MV-4-11 (cell line): ENCODE results near the gene TRAF3.

Source experiments
- DNase-seq: peaks from one replicate; lab custom pipeline; 2025; lab: John Stamatoyannopoulos, UW

The TRAF3 gene

DNA sequence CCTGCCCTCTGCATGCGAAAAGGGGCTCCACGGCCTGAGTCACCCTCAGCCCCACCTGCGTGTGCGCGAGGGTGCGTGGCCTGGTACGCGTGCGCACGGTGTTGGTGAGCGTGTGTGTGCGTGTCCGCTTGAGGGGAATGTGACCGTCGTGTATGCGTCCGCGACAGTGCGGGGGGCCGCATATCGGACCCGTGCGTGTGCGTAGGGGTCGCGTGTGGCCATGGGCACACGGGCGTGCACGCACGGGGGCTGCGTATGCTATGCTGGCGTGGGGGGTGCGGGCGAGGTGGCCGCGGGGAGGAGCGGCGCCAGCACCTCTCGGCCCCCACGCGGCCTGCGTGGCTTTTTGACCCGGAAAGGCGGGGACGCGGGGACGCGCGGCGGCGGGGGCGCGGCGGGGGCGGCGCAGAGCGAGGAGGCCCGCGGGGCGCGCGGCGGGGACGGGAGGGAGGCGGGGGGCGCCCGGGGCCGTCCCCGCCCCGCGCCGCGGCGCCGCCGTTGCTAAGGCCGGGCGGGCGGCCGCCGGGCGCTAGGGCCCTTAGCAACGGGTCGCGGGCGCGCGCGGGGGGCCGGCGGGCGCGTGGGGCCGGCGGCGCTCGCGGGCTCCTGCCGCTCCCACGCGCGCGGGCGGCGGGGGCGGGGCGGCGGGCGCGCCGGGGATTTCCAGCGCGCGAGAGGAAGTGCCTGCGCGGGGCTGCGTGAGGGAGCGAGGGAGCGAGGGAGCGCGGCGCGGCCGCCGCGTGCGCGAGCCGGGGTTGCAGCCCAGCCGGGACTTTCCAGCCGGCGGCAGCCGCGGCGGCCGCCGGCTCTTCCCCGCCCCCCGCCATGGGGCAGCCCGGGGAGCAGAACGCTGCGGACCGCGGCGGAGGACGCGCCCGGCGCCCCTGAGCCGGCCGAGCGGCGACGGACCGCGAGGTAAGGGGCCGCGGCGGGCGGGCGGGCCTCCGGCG lies at the start of gene TRAF3:
TRAF3 (plus strand) TSS at position 689 of the 950 bp plus-strand sequence. CDS start 92,753 bp downstream, outside the sequence.
- peak; percentile 36 for DNase-seq

DNA sequence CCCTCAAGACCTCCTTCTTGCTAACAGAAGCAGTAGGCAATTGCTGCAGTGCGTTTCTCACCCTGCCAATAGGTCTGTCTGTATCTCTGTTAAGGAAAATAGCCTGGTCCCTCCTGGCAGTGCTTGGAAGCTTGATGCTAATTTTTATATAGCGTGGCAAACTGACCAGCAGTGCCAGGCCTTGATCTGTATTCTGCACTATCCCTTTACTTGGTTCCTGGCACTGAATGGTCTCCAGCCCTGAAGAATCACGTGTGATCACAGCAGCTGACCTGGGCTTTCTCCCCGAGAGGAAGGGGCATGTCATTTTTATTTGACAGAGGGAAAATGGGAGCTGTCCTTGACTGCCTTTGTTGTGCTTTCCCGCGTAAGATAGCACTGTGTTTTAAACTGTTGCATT lies 48.7 kb upstream of the TRAF3 start:
- no peak for DNase-seq

DNA sequence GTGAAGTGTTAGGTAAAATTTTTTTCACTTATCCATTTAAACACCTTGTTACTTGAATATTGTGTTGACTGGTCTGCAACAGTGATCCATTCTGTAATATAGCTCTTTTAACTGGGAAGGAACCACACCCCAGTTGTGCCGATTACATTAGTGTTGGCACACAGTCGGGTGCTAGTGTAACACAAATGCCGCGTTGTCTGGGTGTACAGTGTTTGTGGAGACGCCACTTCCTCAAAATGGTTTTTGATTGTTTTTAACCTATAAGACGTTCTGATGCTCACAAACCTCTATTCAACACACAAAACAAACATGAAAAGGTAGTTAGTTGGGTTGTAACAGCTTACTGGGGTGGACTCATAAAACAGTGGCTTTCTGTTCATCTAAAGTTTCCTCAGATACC lies 48.0 kb upstream of the TRAF3 start:
- peak; percentile 25 for DNase-seq

- DNase-seq, result no peak
Measured at GRCh38 chr14:102729825-102730224, 47.4 kb upstream of the TRAF3 start.

DNA sequence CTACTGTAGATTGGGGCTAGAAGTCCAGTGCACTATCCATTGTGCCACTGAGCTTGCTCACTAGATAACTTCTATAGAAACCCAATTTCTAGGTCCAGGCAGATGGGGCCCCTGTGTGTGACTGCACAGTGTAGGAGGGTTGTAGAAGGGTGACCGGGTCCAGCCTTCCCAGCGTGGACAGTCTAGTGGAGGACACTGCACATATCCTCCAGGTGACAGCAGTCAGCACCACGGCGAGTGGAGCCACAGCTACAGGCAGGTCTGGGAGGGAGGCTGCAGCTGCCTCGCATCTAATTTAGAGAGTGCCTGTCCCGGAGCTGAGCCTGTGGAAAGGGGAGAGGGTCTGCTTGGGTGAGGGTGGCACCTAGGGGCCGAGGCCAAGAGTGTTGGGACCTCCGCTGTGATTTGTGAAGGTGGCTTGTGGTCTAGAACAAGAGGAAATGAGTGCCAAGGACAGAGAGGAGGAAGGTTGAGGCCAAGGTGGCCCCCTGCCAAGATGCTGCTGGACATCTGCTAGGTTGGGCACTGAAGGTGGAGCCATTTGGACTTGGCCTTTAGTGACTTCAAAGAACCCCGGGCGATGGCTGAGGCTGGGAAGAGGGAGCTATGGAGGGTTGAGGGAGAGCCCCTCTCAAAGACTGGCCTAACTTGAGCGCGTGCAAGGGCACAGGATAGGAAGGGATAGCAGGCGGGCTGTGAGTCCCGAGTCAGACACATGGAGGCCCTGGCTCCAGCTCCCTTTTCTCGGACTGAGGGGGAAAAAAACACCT lies 46.0 kb upstream of the TRAF3 start:
- no peak for DNase-seq

- DNase-seq, result no peak
Measured at GRCh38 chr14:102731871-102732800, 45.1 kb upstream of the TRAF3 start.

DNA sequence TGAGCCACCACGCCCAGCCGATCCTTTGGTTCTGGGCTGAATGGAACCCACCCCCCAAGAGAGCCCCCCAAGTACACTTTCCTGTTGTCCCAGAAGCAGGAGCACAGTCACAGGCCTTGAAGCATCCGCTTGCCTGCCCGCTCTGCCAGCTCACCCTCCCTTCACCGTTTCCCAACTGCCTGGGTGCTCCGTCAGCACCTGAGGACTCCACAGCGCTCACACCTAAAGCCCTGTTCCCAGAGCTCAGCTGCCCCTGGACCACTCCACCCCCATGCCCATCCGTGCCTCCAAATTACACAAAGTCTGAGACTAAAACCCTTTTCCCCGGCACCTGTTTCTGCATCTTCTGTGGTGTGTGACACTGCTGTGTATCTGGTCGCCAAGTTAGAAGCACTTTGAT lies 44.3 kb upstream of the TRAF3 start:
- no peak for DNase-seq

DNA sequence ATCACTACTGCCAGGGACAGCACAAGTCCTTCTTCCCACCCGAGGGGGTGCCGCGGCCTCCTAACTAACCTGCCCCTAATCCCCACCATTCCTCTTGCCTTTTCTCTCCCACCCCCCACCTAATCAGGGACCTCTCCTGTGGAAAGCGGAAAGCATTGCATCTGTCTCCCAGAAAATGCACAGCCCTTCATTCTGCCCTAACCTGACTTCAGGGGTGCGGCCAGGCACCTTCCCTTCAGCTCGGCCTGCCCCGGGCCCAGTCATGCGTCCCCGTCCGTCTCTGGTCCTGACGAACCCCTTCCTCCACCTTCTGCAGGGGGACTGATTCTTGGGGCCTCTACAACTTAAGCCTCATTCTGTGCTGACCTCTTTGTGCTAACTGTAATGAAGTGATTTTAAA lies 43.9 kb upstream of the TRAF3 start:
- DNase-seq, result no peak

- no peak for DNase-seq
Measured at GRCh38 chr14:102734436-102734835, 42.8 kb upstream of the TRAF3 start.

- DNase-seq, result no peak
Measured at GRCh38 chr14:102736956-102737355, 40.3 kb upstream of the TRAF3 start.

- no peak for DNase-seq
Measured at GRCh38 chr14:102737402-102738372, 39.6 kb upstream of the TRAF3 start.

DNA sequence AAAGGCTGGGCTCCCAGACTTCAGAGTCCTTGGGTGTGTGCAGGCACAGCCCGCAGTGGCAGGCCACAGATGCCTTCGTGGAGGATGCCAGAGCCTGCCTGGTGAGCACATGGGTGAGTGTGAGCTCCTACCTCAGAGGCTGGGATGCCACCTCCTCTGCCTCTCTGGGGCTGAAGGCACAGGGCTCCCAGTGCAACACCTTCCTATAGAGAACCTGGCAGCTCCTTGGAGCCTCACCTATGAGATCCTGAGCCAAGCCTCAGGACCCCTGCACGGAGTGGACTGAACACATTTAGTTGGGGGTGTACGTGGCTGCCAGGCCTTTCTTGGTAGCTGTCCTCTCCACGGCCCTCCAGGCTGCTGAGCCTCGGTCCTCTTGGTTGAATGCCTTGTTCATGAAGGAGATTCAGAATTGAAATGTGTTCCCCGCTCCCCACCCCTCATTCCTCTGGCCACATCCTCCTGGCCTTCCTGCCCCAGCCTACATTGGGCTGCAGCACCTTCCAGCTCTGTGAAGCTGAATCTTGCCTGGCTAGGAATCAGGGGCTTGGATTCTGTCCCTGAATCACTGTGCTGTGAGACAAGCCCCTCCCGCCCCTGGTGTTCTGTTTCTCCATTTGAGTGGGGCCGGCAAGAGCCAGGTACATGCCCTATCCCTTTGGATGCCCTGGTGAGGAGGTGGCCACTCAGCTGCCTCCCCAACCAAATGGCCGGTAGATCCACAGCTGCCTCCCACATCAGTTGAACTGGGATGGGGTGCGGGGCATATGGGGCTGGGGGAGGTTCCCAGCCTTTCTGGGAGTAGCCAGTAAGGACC lies 38.7 kb upstream of the TRAF3 start:
- no peak for DNase-seq

GRCh38 chr14:102739190-102739469 lies 38.1 kb upstream of the TRAF3 start:
- DNase-seq, result no peak

DNA sequence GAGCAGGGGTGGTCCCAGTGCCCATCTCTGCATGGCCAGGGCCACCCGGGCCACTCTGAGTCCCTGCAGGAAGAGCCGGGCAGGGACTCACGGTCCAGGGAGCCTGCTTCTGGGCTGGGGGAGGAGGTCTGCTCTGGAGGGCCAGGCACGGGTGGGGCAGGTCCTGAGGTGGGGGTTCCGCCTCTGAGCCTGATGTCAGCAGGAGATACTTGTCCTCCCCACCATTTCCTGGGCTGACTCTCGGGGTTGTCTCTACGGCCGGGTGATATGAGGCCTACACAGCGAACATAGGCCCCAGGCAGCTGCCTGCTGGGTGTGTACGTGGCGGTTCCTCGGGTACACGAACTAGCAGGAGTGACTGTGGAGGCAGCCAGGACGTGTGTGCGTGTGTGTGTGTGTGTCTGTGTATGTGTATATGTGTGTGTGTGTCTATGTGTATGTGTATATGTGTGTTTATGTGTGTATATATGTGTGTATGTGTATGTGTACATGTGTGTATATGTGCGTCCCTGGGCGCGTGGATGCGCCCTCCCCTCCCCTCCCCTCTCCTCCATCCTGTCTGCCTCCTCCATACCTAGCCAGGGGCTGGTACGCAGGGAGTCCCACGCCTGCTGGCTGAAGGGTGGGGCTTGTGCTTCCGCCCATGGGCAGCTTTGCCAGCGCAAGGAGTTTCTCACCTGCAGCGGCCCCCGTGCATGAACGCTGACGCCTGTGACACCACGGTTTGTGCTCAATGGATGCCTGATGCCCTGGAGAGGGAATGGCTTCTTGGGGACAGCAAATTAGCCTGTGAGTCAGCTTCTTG lies 30.4 kb upstream of the TRAF3 start:
- DNase-seq, result no peak

- no peak for DNase-seq
Measured at GRCh38 chr14:102748806-102749205, 28.4 kb upstream of the TRAF3 start.

- DNase-seq, result no peak
Measured at GRCh38 chr14:102749393-102750305, 27.6 kb upstream of the TRAF3 start.

DNA sequence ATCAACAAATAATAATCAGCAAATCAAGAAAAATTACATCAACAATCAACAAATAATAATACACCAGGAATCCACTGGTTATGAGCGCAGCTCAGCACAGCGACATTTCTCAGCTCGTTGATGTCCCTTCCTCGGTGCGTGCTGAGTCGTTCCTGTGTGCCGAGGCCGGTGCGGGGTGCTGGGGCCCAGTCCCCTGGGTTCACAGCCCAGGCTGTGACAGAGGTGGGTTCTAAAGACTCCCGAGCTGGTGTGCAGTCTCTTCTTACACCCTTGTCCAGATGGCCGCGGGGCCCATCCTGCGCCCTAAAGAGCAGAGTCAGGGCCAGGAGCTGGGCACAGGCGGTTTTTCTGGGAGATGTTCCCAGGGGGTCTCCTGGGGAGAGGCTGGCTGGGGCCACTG lies 26.9 kb upstream of the TRAF3 start:
- no peak for DNase-seq

DNA sequence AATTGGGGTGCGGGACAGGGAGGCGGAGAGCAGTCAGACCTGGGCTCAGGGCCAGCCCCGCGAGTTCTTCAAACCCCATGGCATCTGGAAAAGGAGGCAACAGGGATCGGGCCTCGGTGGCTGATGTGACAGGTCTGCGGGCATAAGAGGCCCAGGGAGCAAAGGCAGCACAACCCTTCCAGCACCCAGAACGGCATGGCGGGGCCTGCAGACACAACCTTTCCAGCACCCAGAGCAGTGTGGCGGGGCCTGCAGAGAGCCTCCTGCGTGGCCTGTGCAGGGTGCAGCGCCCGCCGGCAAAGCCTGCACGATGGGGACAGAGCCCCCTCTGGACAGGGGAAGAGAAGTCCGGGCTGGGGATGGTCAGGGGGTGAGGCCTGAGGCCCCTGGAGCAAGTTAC lies 26.2 kb upstream of the TRAF3 start:
- no peak for DNase-seq
